SK-N-SH treated with all-trans-retinoic acid at 6 μM for 48 hours (cell line): ENCODE measurements around the gene TSPAN15.

ENCODE experiments used
- ATAC-seq: fragments of 200-7000 bp; cut with Tn5 transposase; 3 replicates; pipeline ENCODE4 v1.9.1; 2020; ENCODE audit warnings: mild to moderate bottlenecking, moderate library complexity
- BACH2 ChIP-seq: fragments of 250-450 bp; sonication (Bioruptor Pico); IDR thresholded peaks from 2 replicates; pipeline ENCODE4 v1.9.0; 2021; ENCODE audit warnings: mild to moderate bottlenecking, borderline replicate concordance
- CSDC2 ChIP-seq: fragments of 250-450 bp; sonication (Bioruptor Pico); IDR thresholded peaks from 2 replicates; pipeline ENCODE4 v1.5.0; 2020; ENCODE audit warnings: mild to moderate bottlenecking, moderate library complexity
- ESRRG ChIP-seq: fragments of 250-450 bp; sonication (Bioruptor Pico); IDR thresholded peaks from 2 replicates; pipeline ENCODE4 v1.6.1; 2021; ENCODE audit warnings: mild to moderate bottlenecking
- GLIS3 ChIP-seq: fragments of 250-450 bp; sonication (Bioruptor Pico); IDR thresholded peaks from 2 replicates; pipeline ENCODE4 v1.5.0; 2020; ENCODE audit warnings: mild to moderate bottlenecking, moderate library complexity
- ISL1 ChIP-seq: fragments of 250-450 bp; sonication (Bioruptor Pico); IDR thresholded peaks from 2 replicates; pipeline ENCODE4 v2.1.2; 2022; ENCODE audit warnings: mild to moderate bottlenecking, moderate library complexity
- PPARA ChIP-seq: fragments of 250-450 bp; sonication (Bioruptor Pico); IDR thresholded peaks from 2 replicates; pipeline ENCODE4 v1.5.0; 2020; ENCODE audit warnings: mild to moderate bottlenecking, borderline replicate concordance
- RARB ChIP-seq: fragments of 250-450 bp; sonication (Bioruptor Pico); IDR thresholded peaks from 2 replicates; pipeline ENCODE4 v1.8.0; 2021; ENCODE audit warnings: mild to moderate bottlenecking, moderate library complexity
- SNAI2 ChIP-seq: fragments of 250-450 bp; sonication (Bioruptor Pico); IDR thresholded peaks from 2 replicates; pipeline ENCODE4 v1.5.0; 2020; ENCODE audit warnings: mild to moderate bottlenecking, moderate library complexity
- TCF4 ChIP-seq: fragments of 250-450 bp; sonication (Bioruptor Pico); IDR thresholded peaks from 2 replicates; pipeline ENCODE4 v1.8.0; 2021; ENCODE audit warnings: mild to moderate bottlenecking, moderate library complexity, borderline replicate concordance
- TOX ChIP-seq: fragments of 250-450 bp; sonication (Bioruptor Pico); IDR thresholded peaks from 2 replicates; pipeline ENCODE4 v1.8.0; 2021; ENCODE audit warnings: mild to moderate bottlenecking, moderate library complexity, borderline replicate concordance
- ZC3H10 ChIP-seq: fragments of 250-450 bp; sonication (Bioruptor Pico); IDR thresholded peaks from 2 replicates; pipeline ENCODE4 v1.5.1; 2021; ENCODE audit warnings: mild to moderate bottlenecking, moderate library complexity
- ZFP3 ChIP-seq: fragments of 250-450 bp; sonication (Bioruptor Pico); IDR thresholded peaks from 2 replicates; pipeline ENCODE4 v1.5.0; 2020; ENCODE audit warnings: mild to moderate bottlenecking, moderate library complexity
- ZNF70 ChIP-seq: fragments of 450-650 bp; formaldehyde crosslinking; IDR thresholded peaks from 2 replicates; pipeline ENCODE4 v1.5.0; 2020; ENCODE audit warnings: mild to moderate bottlenecking, moderate library complexity
- TF ChIP-seq, protein P1 (sequence below): fragments of 250-450 bp; sonication (Bioruptor Pico); IDR thresholded peaks from 2 replicates; pipeline ENCODE4 v1.5.0; 2020; ENCODE audit warnings: mild to moderate bottlenecking, moderate library complexity
- TF ChIP-seq, protein P2 (sequence below): fragments of 250-450 bp; sonication (Bioruptor Pico); IDR thresholded peaks from 2 replicates; pipeline ENCODE4 v1.5.1; 2020; ENCODE audit warnings: low read depth, mild to moderate bottlenecking, moderate library complexity
- TF ChIP-seq, protein P3 (sequence below): fragments of 250-450 bp; sonication (Bioruptor Pico); IDR thresholded peaks from 2 replicates; pipeline ENCODE4 v1.8.0; 2020; ENCODE audit warnings: mild to moderate bottlenecking, moderate library complexity, borderline replicate concordance
- TF ChIP-seq, protein P4 (sequence below): fragments of 250-450 bp; sonication (Bioruptor Pico); IDR thresholded peaks from 2 replicates; pipeline ENCODE4 v1.5.1; 2021; ENCODE audit warnings: mild to moderate bottlenecking, moderate library complexity

TSPAN15 gene

DNA sequence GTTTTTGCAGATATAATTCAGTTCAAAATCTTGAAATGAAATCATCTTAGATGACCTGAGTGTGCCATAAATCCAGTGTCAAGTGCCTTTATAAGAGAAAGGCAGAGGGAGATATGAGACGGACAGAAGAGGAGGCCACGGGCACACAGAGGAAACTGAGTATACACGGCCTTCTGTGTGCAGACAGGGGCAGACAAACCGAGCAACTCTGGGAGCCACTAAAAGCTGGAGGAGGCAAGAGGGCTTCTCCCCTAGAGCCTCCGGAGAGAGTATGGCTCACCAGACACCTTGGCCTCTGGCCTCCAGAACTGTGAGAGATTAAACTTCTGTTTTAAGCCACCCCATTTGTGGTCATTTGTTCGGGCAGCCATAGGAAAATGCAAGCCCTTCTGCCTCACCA lies 12.6 kb downstream of the TSPAN15 start:
- TF ChIP-seq SNAI2 (CRISPR knock-in tag) (no peak), CSDC2 (CRISPR knock-in tag) (no peak), PPARA (CRISPR knock-in tag) (no peak), TCF4 (no peak), ZNF70 (CRISPR knock-in tag) (no peak), RARB (CRISPR knock-in tag) (no peak), ZC3H10 (CRISPR knock-in tag) (no peak), GLIS3 (CRISPR knock-in tag) (no peak), BACH2 (CRISPR knock-in tag) (no peak), ZFP3 (no peak), ISL1 (CRISPR knock-in tag) (no peak), TOX (CRISPR knock-in tag) (no peak), ESRRG (CRISPR knock-in tag) (no peak)
- TF ChIP-seq, protein P1, sequence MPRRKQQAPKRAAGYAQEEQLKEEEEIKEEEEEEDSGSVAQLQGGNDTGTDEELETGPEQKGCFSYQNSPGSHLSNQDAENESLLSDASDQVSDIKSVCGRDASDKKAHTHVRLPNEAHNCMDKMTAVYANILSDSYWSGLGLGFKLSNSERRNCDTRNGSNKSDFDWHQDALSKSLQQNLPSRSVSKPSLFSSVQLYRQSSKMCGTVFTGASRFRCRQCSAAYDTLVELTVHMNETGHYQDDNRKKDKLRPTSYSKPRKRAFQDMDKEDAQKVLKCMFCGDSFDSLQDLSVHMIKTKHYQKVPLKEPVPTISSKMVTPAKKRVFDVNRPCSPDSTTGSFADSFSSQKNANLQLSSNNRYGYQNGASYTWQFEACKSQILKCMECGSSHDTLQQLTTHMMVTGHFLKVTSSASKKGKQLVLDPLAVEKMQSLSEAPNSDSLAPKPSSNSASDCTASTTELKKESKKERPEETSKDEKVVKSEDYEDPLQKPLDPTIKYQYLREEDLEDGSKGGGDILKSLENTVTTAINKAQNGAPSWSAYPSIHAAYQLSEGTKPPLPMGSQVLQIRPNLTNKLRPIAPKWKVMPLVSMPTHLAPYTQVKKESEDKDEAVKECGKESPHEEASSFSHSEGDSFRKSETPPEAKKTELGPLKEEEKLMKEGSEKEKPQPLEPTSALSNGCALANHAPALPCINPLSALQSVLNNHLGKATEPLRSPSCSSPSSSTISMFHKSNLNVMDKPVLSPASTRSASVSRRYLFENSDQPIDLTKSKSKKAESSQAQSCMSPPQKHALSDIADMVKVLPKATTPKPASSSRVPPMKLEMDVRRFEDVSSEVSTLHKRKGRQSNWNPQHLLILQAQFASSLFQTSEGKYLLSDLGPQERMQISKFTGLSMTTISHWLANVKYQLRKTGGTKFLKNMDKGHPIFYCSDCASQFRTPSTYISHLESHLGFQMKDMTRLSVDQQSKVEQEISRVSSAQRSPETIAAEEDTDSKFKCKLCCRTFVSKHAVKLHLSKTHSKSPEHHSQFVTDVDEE (CRISPR knock-in tag) = no peak
- TF ChIP-seq, protein P2, sequence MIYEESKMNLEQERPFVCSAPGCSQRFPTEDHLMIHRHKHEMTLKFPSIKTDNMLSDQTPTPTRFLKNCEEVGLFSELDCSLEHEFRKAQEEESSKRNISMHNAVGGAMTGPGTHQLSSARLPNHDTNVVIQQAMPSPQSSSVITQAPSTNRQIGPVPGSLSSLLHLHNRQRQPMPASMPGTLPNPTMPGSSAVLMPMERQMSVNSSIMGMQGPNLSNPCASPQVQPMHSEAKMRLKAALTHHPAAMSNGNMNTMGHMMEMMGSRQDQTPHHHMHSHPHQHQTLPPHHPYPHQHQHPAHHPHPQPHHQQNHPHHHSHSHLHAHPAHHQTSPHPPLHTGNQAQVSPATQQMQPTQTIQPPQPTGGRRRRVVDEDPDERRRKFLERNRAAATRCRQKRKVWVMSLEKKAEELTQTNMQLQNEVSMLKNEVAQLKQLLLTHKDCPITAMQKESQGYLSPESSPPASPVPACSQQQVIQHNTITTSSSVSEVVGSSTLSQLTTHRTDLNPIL (CRISPR knock-in tag) = no peak
- TF ChIP-seq, protein P3, sequence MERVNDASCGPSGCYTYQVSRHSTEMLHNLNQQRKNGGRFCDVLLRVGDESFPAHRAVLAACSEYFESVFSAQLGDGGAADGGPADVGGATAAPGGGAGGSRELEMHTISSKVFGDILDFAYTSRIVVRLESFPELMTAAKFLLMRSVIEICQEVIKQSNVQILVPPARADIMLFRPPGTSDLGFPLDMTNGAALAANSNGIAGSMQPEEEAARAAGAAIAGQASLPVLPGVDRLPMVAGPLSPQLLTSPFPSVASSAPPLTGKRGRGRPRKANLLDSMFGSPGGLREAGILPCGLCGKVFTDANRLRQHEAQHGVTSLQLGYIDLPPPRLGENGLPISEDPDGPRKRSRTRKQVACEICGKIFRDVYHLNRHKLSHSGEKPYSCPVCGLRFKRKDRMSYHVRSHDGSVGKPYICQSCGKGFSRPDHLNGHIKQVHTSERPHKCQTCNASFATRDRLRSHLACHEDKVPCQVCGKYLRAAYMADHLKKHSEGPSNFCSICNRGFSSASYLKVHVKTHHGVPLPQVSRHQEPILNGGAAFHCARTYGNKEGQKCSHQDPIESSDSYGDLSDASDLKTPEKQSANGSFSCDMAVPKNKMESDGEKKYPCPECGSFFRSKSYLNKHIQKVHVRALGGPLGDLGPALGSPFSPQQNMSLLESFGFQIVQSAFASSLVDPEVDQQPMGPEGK (CRISPR knock-in tag) = no peak
- TF ChIP-seq, protein P4, sequence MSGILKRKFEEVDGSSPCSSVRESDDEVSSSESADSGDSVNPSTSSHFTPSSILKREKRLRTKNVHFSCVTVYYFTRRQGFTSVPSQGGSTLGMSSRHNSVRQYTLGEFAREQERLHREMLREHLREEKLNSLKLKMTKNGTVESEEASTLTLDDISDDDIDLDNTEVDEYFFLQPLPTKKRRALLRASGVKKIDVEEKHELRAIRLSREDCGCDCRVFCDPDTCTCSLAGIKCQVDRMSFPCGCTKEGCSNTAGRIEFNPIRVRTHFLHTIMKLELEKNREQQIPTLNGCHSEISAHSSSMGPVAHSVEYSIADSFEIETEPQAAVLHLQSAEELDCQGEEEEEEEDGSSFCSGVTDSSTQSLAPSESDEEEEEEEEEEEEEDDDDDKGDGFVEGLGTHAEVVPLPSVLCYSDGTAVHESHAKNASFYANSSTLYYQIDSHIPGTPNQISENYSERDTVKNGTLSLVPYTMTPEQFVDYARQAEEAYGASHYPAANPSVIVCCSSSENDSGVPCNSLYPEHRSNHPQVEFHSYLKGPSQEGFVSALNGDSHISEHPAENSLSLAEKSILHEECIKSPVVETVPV (CRISPR knock-in tag) = no peak
- TF ChIP-seq, all 23 proteins: peak for 0
- no peak for ATAC-seq

- no peak for TF ChIP-seq PPARA (CRISPR knock-in tag)
- TF ChIP-seq, protein P1 (CRISPR knock-in tag) = no peak
- TF ChIP-seq, protein P3 (CRISPR knock-in tag) = no peak
- no peak for TF ChIP-seq ZC3H10 (CRISPR knock-in tag)
- TF ChIP-seq ZFP3 = no peak
- no peak for TF ChIP-seq GLIS3 (CRISPR knock-in tag)
- no peak for ATAC-seq
Observed at GRCh38 chr10:69464401-69464800, 13.1 kb downstream of the TSPAN15 start.
